SU-DHL-6 (cell line): ENCODE measurements around the gene NPW.

Experiments used
- CTCF ChIP-seq: fragments of 200-600 bp; sonication (generic); IDR thresholded peaks from one replicate; pipeline ENCODE4 v1.5.1; 2017; ENCODE audit warnings: antibody characterized with exemption, mild to moderate bottlenecking, low read length, moderate library complexity; ENCODE audit not compliant: insufficient read depth, poor library complexity, severe bottlenecking
- EZH2phosphoT487 ChIP-seq: fragments of 200-600 bp; sonication (generic), shearing (Covaris generic); conservative IDR thresholded peaks from 2 replicates; pipeline ENCODE4 v1.6.1; 2018; ENCODE audit warnings: mild to moderate bottlenecking, antibody characterized with exemption, low read length, moderate library complexity, mixed read lengths

GRCh38 chr16:2040041-2040786 is 20.6 kb downstream of the NPW start:
- TF ChIP-seq CTCF (no peak), EZH2phosphoT487 (no peak)
